Activated gamma-delta T cell treated with Interleukin-2 at 50 U/mL for 16 hours (primary cell): Measurements from ENCODE around the gene SYN1.

ENCODE experiments used
- DNase-seq: peaks from one replicate; pipeline ENCODE4 v3.0.0-alpha.2; 2020

SYN1 gene

GRCh38 chrX:47593522-47593921 lies 26.1 kb downstream of the SYN1 start:
- DNase-seq = no peak

- DNase-seq = no peak
Measured at GRCh38 chrX:47590984-47591383, 28.7 kb downstream of the SYN1 start.

- DNase-seq = no peak
Measured at GRCh38 chrX:47587906-47588735, 31.5 kb downstream of the SYN1 start.

- no peak for DNase-seq
Measured at GRCh38 chrX:47587091-47587891, 32.4 kb downstream of the SYN1 start.

- no peak for DNase-seq
Measured at GRCh38 chrX:47586043-47586787, 33.4 kb downstream of the SYN1 start.

- DNase-seq = no peak
Measured at GRCh38 chrX:47585273-47585672, 34.4 kb downstream of the SYN1 start.

- DNase-seq = no peak
Measured at GRCh38 chrX:47584714-47585113, 34.9 kb downstream of the SYN1 start.

- no peak for DNase-seq
Measured at GRCh38 chrX:47583240-47583861, 36.3 kb downstream of the SYN1 start.

GRCh38 chrX:47581731-47582647 lies 37.7 kb downstream of the SYN1 start, which contains the start of gene TIMP1:
TSS of gene TIMP1 (plus strand) at chrX:47582436. CDS start at chrX:47583416, 980 bp downstream.
- peak; percentile 75 for DNase-seq

GRCh38 chrX:47579537-47579936 lies 40.1 kb downstream of the SYN1 start:
- no peak for DNase-seq

GRCh38 chrX:47578692-47579091 lies 41.0 kb downstream of the SYN1 start:
- no peak for DNase-seq

- DNase-seq = no peak
Measured at GRCh38 chrX:47577901-47578300, 41.8 kb downstream of the SYN1 start.

GRCh38 chrX:47577424-47577823 lies 42.2 kb downstream of the SYN1 start:
- no peak for DNase-seq

- DNase-seq = no peak
Measured at GRCh38 chrX:47576021-47576898, 43.4 kb downstream of the SYN1 start.

- no peak for DNase-seq
Measured at GRCh38 chrX:47574547-47575301, 44.9 kb downstream of the SYN1 start.

GRCh38 chrX:47574076-47574546 lies 45.5 kb downstream of the SYN1 start:
- DNase-seq = no peak

- no peak for DNase-seq
Measured at GRCh38 chrX:47573341-47574075, 46.1 kb downstream of the SYN1 start.

- DNase-seq = no peak
Measured at GRCh38 chrX:47572773-47573340, 46.8 kb downstream of the SYN1 start.

GRCh38 chrX:47571896-47572295 lies 47.8 kb downstream of the SYN1 start:
- no peak for DNase-seq
